ENCODE data around the gene PTGER2.

PTGER2 gene

DNA sequence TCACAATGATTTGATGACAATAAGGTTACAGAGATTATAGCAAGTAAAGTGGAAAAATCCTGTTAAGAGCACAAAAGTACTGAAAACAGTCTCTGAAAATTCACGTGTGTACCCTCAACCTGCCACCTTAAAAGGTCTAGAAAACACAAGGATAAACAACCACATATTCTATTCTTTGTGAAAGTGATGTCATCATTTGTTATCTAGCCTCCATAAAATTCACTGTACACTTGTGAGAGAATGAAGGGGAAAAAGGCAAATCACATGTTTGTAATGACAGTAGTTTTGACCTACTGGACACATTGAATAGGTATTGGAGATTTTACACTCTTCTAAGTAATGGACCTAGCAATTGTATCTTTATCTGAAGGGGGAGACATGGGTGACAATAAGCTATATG is 42.6 kb upstream of the PTGER2 start:
- Histone ChIP-seq H3K4me1 (ENCODE audit: insufficient read depth, poor library complexity, severe bottlenecking) (no peaks in the 10 kb centered on the region), H3K27me3 (ENCODE audit: insufficient read depth, poor library complexity, severe bottlenecking) (peaks cover 55% of the 10 kb centered on the region), H3K9me3 (ENCODE audit: severe bottlenecking) (no peaks in the 10 kb centered on the region), H3K36me3 (ENCODE audit: low read depth) (no peaks in the 10 kb centered on the region), H3K4me3 (ENCODE audit: severe bottlenecking) (no peak overlapping the region), H3K27ac (ENCODE audit: poor library complexity, severe bottlenecking) (no peak overlapping the region)
- ATAC-seq (ENCODE audit: low read depth), result no peak
- DNase-seq (ENCODE audit: low spot score), result no peak
- TF ChIP-seq, protein P1, sequence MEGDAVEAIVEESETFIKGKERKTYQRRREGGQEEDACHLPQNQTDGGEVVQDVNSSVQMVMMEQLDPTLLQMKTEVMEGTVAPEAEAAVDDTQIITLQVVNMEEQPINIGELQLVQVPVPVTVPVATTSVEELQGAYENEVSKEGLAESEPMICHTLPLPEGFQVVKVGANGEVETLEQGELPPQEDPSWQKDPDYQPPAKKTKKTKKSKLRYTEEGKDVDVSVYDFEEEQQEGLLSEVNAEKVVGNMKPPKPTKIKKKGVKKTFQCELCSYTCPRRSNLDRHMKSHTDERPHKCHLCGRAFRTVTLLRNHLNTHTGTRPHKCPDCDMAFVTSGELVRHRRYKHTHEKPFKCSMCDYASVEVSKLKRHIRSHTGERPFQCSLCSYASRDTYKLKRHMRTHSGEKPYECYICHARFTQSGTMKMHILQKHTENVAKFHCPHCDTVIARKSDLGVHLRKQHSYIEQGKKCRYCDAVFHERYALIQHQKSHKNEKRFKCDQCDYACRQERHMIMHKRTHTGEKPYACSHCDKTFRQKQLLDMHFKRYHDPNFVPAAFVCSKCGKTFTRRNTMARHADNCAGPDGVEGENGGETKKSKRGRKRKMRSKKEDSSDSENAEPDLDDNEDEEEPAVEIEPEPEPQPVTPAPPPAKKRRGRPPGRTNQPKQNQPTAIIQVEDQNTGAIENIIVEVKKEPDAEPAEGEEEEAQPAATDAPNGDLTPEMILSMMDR (IDR thresholded peaks at IDR 0.05; ENCODE audit: poor library complexity, severe bottlenecking), result no peak

DNA sequence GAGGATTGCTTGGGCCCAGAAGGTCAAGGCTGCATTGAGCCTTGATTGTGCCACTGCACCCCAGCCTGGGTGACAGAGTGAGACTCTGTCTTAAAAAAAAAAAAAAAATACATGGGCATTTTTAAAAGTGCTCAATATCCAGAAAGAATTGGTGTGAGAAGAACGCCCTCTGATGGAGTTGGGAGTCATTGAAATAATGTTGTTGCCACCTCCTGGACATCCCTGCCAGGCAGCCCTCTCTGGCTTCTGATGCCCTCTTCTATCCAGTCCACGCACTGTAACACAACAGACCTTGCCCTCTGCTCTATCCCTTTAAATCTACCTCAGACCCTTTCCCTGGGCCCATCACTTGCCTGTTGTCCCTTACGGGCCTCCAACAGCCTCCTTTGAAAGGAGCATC is 41.7 kb upstream of the PTGER2 start:
- Histone ChIP-seq H3K4me1 (ENCODE audit: insufficient read depth, poor library complexity, severe bottlenecking) (no peaks in the 10 kb centered on the region), H3K4me3 (ENCODE audit: severe bottlenecking) (no peak overlapping the region), H3K27ac (ENCODE audit: poor library complexity, severe bottlenecking) (no peak overlapping the region), H3K36me3 (ENCODE audit: low read depth) (no peaks in the 10 kb centered on the region), H3K9me3 (ENCODE audit: severe bottlenecking) (no peaks in the 10 kb centered on the region), H3K27me3 (ENCODE audit: insufficient read depth, poor library complexity, severe bottlenecking) (peaks cover 47% of the 10 kb centered on the region)
- DNase-seq (ENCODE audit: low spot score) (no peak), ATAC-seq (ENCODE audit: low read depth) (no peak)
- TF ChIP-seq, protein P1 (IDR thresholded peaks at IDR 0.05; ENCODE audit: poor library complexity, severe bottlenecking), result peak; percentile 35

DNA sequence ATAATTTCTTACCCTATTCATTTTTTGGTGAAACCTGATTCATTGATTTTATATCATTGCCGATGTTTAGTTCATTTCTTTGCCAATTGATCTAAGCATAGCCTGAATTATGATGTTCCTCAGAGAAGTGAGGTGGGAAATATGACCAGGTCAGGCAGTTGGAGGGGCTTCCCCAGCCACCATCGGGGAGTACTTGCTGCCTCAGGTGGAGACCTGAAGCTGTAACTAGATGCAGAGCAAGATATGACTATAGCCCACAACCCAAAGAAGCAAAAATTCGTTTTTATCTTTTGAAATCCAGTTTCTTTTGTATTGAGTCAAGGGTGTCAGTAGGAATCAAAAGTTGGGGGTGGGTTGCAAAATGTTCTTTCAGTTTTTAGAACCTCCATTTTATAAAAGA is 38.7 kb upstream of the PTGER2 start:
- no peak overlapping the region for H3K27ac ChIP-seq (ENCODE audit: poor library complexity, severe bottlenecking)
- no peak overlapping the region for H3K4me3 ChIP-seq (ENCODE audit: severe bottlenecking)
- no peaks in the 10 kb centered on the region for H3K9me3 ChIP-seq (ENCODE audit: severe bottlenecking)
- peaks cover 17% of the 10 kb centered on the region for H3K27me3 ChIP-seq (ENCODE audit: insufficient read depth, poor library complexity, severe bottlenecking)
- H3K36me3 ChIP-seq (ENCODE audit: low read depth), result no peaks in the 10 kb centered on the region
- ATAC-seq (ENCODE audit: low read depth), result no peak
- DNase-seq (ENCODE audit: low spot score), result no peak
- TF ChIP-seq, protein P1 (IDR thresholded peaks at IDR 0.05; ENCODE audit: poor library complexity, severe bottlenecking), result no peak
- peaks cover 12% of the 10 kb centered on the region for H3K4me1 ChIP-seq (ENCODE audit: insufficient read depth, poor library complexity, severe bottlenecking)

DNA sequence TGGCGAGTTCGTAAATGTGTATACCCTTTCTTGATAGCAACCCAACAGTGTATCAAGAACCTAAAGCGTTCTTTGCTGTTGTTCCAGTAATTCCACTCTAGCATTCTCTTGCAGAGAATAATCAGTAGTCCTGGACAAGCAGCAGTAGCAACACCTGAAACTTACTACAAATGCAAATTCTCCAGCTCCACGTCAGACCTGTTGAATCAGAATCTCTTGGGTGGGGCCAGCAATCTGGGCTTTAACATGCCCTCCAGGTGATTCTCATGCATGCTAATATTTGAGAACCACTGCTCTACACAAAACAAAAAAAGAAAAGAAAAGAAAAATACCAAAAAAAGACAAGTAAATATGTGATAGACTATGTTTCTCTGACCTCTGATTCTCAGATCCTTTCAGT is 36.6 kb upstream of the PTGER2 start:
- ATAC-seq (ENCODE audit: low read depth) (peak; percentile 52; the same call in 1 of the 3 replicates), DNase-seq (ENCODE audit: low spot score) (no peak)
- Histone ChIP-seq H3K9me3 (ENCODE audit: severe bottlenecking) (no peaks in the 10 kb centered on the region), H3K27me3 (ENCODE audit: insufficient read depth, poor library complexity, severe bottlenecking) (no peaks in the 10 kb centered on the region), H3K27ac (ENCODE audit: poor library complexity, severe bottlenecking) (no peak overlapping the region), H3K4me3 (ENCODE audit: severe bottlenecking) (no peak overlapping the region), H3K4me1 (ENCODE audit: insufficient read depth, poor library complexity, severe bottlenecking) (peaks cover 12% of the 10 kb centered on the region), H3K36me3 (ENCODE audit: low read depth) (no peaks in the 10 kb centered on the region)
- TF ChIP-seq, protein P1 (IDR thresholded peaks at IDR 0.05; ENCODE audit: poor library complexity, severe bottlenecking), result no peak

DNA sequence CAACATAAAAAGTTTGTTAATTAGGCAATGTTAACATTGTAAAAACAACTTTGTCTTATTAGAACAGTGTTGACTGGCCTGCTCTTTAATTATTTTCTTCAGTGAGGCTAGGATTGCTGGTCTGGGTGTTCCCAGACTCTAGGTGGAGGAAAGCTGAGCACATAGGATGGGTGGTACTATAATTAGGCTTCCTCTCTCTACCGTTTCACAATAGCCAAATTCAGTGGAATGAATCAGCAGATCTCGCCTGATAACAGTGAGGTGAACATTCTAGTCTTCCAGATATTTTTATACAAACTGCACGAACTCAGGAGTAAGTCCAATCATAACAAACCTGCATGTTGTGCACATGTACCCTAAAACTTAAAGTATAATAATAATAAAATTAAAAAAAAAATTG is 34.7 kb upstream of the PTGER2 start:
- TF ChIP-seq, protein P1 (IDR thresholded peaks at IDR 0.05; ENCODE audit: poor library complexity, severe bottlenecking), result no peak

More for the DNA sequence above, 34.7 kb upstream of the PTGER2 start:
- Histone ChIP-seq H3K36me3 (ENCODE audit: low read depth) (no peaks in the 10 kb centered on the region), H3K4me3 (ENCODE audit: severe bottlenecking) (no peak overlapping the region), H3K9me3 (ENCODE audit: severe bottlenecking) (no peaks in the 10 kb centered on the region), H3K27me3 (ENCODE audit: insufficient read depth, poor library complexity, severe bottlenecking) (no peaks in the 10 kb centered on the region), H3K4me1 (ENCODE audit: insufficient read depth, poor library complexity, severe bottlenecking) (peaks cover 12% of the 10 kb centered on the region), H3K27ac (ENCODE audit: poor library complexity, severe bottlenecking) (no peak overlapping the region)
- DNase-seq (ENCODE audit: low spot score) (no peak), ATAC-seq (ENCODE audit: low read depth) (peak; percentile 94)

Data from RWPE2 (cell line).